ENCODE results near the gene FGFR2. TPM values are rescaled to one million over a fixed set of nuclear protein-coding genes. Genes with fewer than 3 reads are reported as not detected.

Gene FGFR2
- total RNA-seq, 1 donor from 2014 or later, result 58.4 TPM

- Mint-ChIP-seq H3K4me3 (no peak overlapping the region), H3K9me3 (no peaks in the 10 kb centered on the region), H3K4me1 (peaks cover 11% of the 10 kb centered on the region), H3K36me3 (ENCODE audit: low read depth) (no peaks in the 10 kb centered on the region), H3K27ac (ENCODE audit: unreplicated experiment) (no peak overlapping the region), H3K27me3 (ENCODE audit: low read depth) (peaks cover 52% of the 10 kb centered on the region)
- DNase-seq (ENCODE audit: low read depth, low spot score), result no peak
- no peak for TF ChIP-seq CTCF (conservative IDR thresholded peaks at IDR 0.05)
Measured at GRCh38 chr10:121511943-121512342, 86.3 kb downstream of the FGFR2 start.

GRCh38 chr10:121511460-121511859, 86.8 kb downstream of the FGFR2 start:
- H3K4me1 Mint-ChIP-seq, result peaks cover 11% of the 10 kb centered on the region
- DNase-seq (ENCODE audit: low read depth, low spot score), result no peak
- no peaks in the 10 kb centered on the region for H3K9me3 Mint-ChIP-seq
- H3K27me3 Mint-ChIP-seq (ENCODE audit: low read depth), result peaks cover 51% of the 10 kb centered on the region
- H3K36me3 Mint-ChIP-seq (ENCODE audit: low read depth), result no peaks in the 10 kb centered on the region
- TF ChIP-seq CTCF (conservative IDR thresholded peaks at IDR 0.05), result no peak
- no peak overlapping the region for H3K4me3 Mint-ChIP-seq
- H3K27ac Mint-ChIP-seq (ENCODE audit: unreplicated experiment), result no peak overlapping the region

GRCh38 chr10:121510201-121510771, 88.0 kb downstream of the FGFR2 start:
- Mint-ChIP-seq H3K4me3 (no peak overlapping the region), H3K27me3 (ENCODE audit: low read depth) (peaks cover 53% of the 10 kb centered on the region), H3K9me3 (no peaks in the 10 kb centered on the region), H3K27ac (ENCODE audit: unreplicated experiment) (no peak overlapping the region), H3K4me1 (peaks cover 11% of the 10 kb centered on the region), H3K36me3 (ENCODE audit: low read depth) (peaks cover under 1% of the 10 kb centered on the region)
- no peak for DNase-seq (ENCODE audit: low read depth, low spot score)
- TF ChIP-seq CTCF (conservative IDR thresholded peaks at IDR 0.05), result no peak

GRCh38 chr10:121509796-121510195, 88.4 kb downstream of the FGFR2 start:
- Mint-ChIP-seq H3K27me3 (ENCODE audit: low read depth) (peaks cover 53% of the 10 kb centered on the region), H3K27ac (ENCODE audit: unreplicated experiment) (peak overlapping the region; percentile 57), H3K4me1 (peaks cover 11% of the 10 kb centered on the region), H3K36me3 (ENCODE audit: low read depth) (peaks cover 3% of the 10 kb centered on the region), H3K9me3 (no peaks in the 10 kb centered on the region), H3K4me3 (no peak overlapping the region)
- TF ChIP-seq CTCF (conservative IDR thresholded peaks at IDR 0.05), result no peak
- DNase-seq (ENCODE audit: low read depth, low spot score), result no peak

- TF ChIP-seq CTCF (conservative IDR thresholded peaks at IDR 0.05), result no peak
- DNase-seq (ENCODE audit: low read depth, low spot score), result no peak
- no peaks in the 10 kb centered on the region for H3K9me3 Mint-ChIP-seq
- H3K27ac Mint-ChIP-seq (ENCODE audit: unreplicated experiment), result no peak overlapping the region
- peaks cover 11% of the 10 kb centered on the region for H3K4me1 Mint-ChIP-seq
- no peak overlapping the region for H3K4me3 Mint-ChIP-seq
- H3K27me3 Mint-ChIP-seq (ENCODE audit: low read depth), result peaks cover 55% of the 10 kb centered on the region
- H3K36me3 Mint-ChIP-seq (ENCODE audit: low read depth), result peaks cover 3% of the 10 kb centered on the region
Measured at GRCh38 chr10:121509112-121509511, 89.1 kb downstream of the FGFR2 start.

Measured in neural crest cell (in vitro differentiated cells).